SK-N-MC (cell line): Measurements from ENCODE around the gene TBC1D10B.
"Not testable (repeated sequence)": the region's sequence is repeated elsewhere in the genome, so short reads cannot be mapped to it uniquely, and the experiment has no call there.

Source experiments
- DNase-seq: peaks from one replicate; pipeline ENCODE4 v3.0.0-alpha.2; 2011; ENCODE audit warnings: low read depth, low spot score
- H3K27ac ChIP-seq: fragments of 200-600 bp; sonication (generic); 2 replicates; pipeline ENCODE4 v1.5.1; 2016; ENCODE audit warnings: mixed run types
- H3K36me3 ChIP-seq: fragments of 200-600 bp; sonication (generic); 2 replicates; pipeline ENCODE4 v1.6.1; 2017; ENCODE audit warnings: antibody characterized with exemption, low read length, mixed read lengths; ENCODE audit not compliant: insufficient read depth
- H3K4me3 ChIP-seq: fragments of 200-600 bp; sonication (generic); 2 replicates; pipeline ENCODE4 v1.5.1; 2016
- H3K9ac ChIP-seq: fragments of 200-600 bp; sonication (generic); 2 replicates; pipeline ENCODE4 v1.8.0; 2017; ENCODE audit warnings: mixed run types, mixed read lengths; ENCODE audit not compliant: insufficient read length
- H3K9me3 ChIP-seq: fragments of 200-600 bp; sonication (generic); 2 replicates; pipeline ENCODE4 v1.6.1; 2017; ENCODE audit warnings: low read depth, mild to moderate bottlenecking, antibody characterized with exemption, low read length, moderate library complexity, mixed read lengths
- EZH2 ChIP-seq: fragments of 200-600 bp; sonication (generic); IDR thresholded peaks from one replicate; pipeline ENCODE4 v1.6.1; 2017; ENCODE audit warnings: antibody characterized with exemption
- FOXP2 ChIP-seq: optimal IDR thresholded peaks from 2 replicates; pipeline ENCODE3; 2011; ENCODE audit warnings: mild to moderate bottlenecking, moderate library complexity; ENCODE audit not compliant: insufficient read depth; ENCODE audit errors: extremely low read length, control extremely low read depth
- POLR2AphosphoS5 ChIP-seq: IDR thresholded peaks from 2 replicates; pipeline ENCODE4 v1.6.1; 2012; ENCODE audit warnings: mild to moderate bottlenecking, low read depth, low read length, borderline replicate concordance

The TBC1D10B gene

GRCh38 chr16:30398661-30399434 lies 28.6 kb upstream of the TBC1D10B start:
- Histone ChIP-seq H3K36me3 (peaks cover 7% of the 10 kb centered on the region; the same call in 1 of the 2 replicates), H3K9me3 (no peaks in the 10 kb centered on the region), H3K4me3 (no peak overlapping the region), H3K9ac (no peak overlapping the region), H3K27ac (no peak overlapping the region)
- DNase-seq = no peak
- TF ChIP-seq FOXP2 (no peak), POLR2AphosphoS5 (no peak), EZH2 (no peak)

GRCh38 chr16:30397776-30398660 lies 27.7 kb upstream of the TBC1D10B start:
- Histone ChIP-seq H3K9ac (no peak overlapping the region), H3K9me3 (no peaks in the 10 kb centered on the region), H3K4me3 (no peak overlapping the region), H3K36me3 (peaks cover 7% of the 10 kb centered on the region; the same call in 1 of the 2 replicates), H3K27ac (no peak overlapping the region)
- no peak for DNase-seq
- TF ChIP-seq FOXP2 (no peak), POLR2AphosphoS5 (no peak), EZH2 (no peak)

DNA sequence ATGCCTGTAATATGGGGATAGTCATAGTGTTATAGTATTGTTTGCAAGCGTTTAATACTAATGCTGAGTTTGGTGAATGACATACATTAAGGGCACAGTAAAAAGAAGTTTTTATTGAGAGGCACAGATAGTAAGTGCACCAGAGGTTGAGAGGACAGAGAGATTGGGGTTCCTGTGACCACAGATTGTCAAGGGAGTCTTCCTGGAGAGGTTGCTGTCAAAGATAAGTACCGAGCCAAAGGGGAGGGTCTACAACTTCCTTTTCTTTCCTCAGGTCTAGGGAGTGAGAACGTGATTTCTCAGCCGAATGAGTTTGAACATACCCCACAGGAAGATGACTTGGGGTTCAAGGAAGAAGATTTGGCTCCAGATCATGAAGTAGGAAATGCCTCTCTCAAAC lies 26.8 kb upstream of the TBC1D10B start:
- Histone ChIP-seq H3K4me3 (no peak overlapping the region), H3K9ac (no peak overlapping the region), H3K27ac (peak overlapping the region; percentile 37; the same call in 1 of the 2 replicates), H3K36me3 (peaks cover 7% of the 10 kb centered on the region; the same call in 1 of the 2 replicates), H3K9me3 (no peaks in the 10 kb centered on the region)
- TF ChIP-seq EZH2 (no peak), POLR2AphosphoS5 (no peak), FOXP2 (no peak)
- DNase-seq = no peak

GRCh38 chr16:30396627-30397026 lies 26.3 kb upstream of the TBC1D10B start:
- H3K36me3 ChIP-seq, DNase-seq, H3K4me3 ChIP-seq, H3K9ac ChIP-seq, H3K27ac ChIP-seq, H3K9me3 ChIP-seq: not testable (repeated sequence)

- DNase-seq = no peak
- no peaks in the 10 kb centered on the region for H3K9me3 ChIP-seq
- H3K27ac ChIP-seq = peak overlapping the region; percentile 52
- peaks cover 7% of the 10 kb centered on the region; the same call in 1 of the 2 replicates for H3K36me3 ChIP-seq
- TF ChIP-seq EZH2 (no peak), FOXP2 (no peak), POLR2AphosphoS5 (no peak)
- H3K4me3 ChIP-seq = peak overlapping the region; percentile 93
- H3K9ac ChIP-seq = peak overlapping the region; percentile 95
Measured at GRCh38 chr16:30395992-30396585, 25.8 kb upstream of the TBC1D10B start.

DNA sequence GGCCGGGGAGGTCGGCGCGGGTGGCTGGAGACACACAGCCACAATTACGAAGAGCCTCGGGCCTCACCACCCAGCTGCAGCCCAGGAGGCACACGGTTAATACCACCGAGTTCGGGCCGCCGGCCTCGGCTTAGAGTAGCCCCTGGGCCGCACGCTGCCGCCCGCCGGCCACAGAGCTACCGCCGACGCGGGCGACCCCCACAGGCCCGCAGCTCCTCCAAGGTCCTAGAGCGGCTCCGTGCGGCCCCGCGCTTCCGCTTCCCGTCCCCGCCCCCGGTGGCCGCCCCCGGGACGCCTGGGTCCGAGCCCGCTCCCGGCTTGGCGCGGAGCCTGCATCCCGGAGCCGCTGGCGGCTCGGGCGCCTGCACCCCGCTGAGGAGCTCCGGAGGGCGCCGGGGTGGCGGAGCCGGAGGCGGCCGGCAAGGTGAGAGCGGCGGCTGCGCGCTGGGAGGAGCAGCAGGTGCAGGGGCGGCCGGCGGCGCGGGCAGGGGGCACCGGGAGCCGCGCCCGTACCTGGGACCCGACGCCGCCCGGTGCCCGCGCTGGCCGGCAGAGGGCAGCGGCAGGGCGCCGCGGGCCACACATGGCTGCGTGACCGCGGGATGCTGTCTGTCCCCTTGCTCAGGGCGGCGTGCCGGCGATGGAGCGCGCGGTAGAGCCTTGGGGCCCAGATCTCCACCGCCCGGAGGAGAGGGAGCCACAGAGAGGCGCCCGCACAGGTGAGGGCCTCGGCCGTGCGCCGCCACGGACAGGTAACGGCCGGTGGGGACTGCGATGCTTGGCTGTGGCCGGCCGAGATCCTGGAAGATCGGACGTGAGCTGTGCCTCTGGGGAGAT lies 25.1 kb upstream of the TBC1D10B start, which contains the start of gene ZNF48:
TSS of gene ZNF48 (plus strand) at position 266 of the 837 bp plus-strand sequence. CDS start at position 641, 375 bp downstream.
- H3K4me3 ChIP-seq = peak within 1 kb of the TSS; percentile 93
- no peak for TF ChIP-seq POLR2AphosphoS5
- TF ChIP-seq EZH2 = no peak
- TF ChIP-seq FOXP2 = no peak
- peaks cover 7% of the 10 kb centered on the region; the same call in 1 of the 2 replicates for H3K36me3 ChIP-seq
- peak within 1 kb of the TSS; percentile 91 for H3K27ac ChIP-seq
- H3K9ac ChIP-seq = peak within 1 kb of the TSS; percentile 95
- H3K9me3 ChIP-seq = no peaks in the 10 kb centered on the region
- no peak for DNase-seq

- peak overlapping the region; percentile 95 for H3K9ac ChIP-seq
- no peaks in the 10 kb centered on the region for H3K9me3 ChIP-seq
- H3K36me3 ChIP-seq = peaks cover 7% of the 10 kb centered on the region; the same call in 1 of the 2 replicates
- TF ChIP-seq POLR2AphosphoS5 = no peak
- TF ChIP-seq EZH2 = no peak
- TF ChIP-seq FOXP2 = no peak
- peak overlapping the region; percentile 91 for H3K27ac ChIP-seq
- H3K4me3 ChIP-seq = peak overlapping the region; percentile 93
- DNase-seq = no peak
Measured at GRCh38 chr16:30394592-30395154, 24.4 kb upstream of the TBC1D10B start.
